GM19455 (cell line): ENCODE data around the gene TRUB1.
A peak's percentile ranks its signal among the peaks of the same experiment; 100 is the strongest.
"Not testable (repeated sequence)": the region's sequence is repeated elsewhere in the genome, so short reads cannot be mapped to it uniquely, and the experiment has no call there.

ENCODE experiments used
- ATAC-seq: cut with Tn5 transposase; IDR thresholded peaks from one replicate; pipeline ENCODE4 v1.9.1; 2021; ENCODE audit not compliant: unreplicated experiment

TRUB1 gene

GRCh38 chr10:114937962-114938855 is at the start of gene TRUB1:
TRUB1 (plus strand) TSS chr10:114938195; CDS start chr10:114938254, 59 bp downstream.
- peak; percentile 100 for ATAC-seq

DNA sequence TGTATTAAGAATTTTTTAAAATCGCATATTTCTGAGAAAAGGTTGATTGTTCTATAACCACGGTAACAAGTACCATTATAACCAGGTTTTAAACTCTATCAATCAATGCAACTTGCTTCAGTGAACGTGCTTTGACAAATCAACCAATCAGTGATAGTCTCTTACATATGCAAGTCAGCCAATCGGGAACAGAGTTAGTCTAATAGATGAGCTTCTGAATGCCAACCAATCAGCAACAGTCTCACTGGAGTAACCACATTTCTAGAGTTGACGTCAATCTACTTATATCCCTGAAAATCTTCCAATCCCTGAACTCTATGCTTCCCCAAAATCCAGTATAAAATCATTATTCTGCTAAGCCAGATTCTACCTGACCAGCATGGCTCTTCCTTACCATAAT is 44.7 kb upstream of the TRUB1 start:
- ATAC-seq, result no peak

DNA sequence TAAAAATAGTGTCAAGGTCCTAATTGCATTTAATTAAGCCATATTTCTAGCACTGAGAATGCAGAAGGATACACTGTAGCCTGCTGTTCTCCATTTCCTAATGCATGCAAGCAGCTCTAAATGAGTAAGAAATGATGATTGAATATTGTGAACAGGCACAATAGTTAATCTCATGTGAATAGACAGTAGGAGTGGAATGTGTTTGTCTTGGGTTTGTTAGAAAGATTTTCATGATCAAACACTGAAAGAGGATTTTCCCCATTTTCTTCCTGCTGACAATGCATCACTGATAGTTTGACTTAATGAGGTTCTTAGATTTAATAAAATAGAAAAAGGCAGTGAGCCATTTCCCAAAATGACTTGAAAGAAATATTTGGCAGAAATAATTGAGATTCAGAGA is 43.1 kb upstream of the TRUB1 start:
- no peak for ATAC-seq

DNA sequence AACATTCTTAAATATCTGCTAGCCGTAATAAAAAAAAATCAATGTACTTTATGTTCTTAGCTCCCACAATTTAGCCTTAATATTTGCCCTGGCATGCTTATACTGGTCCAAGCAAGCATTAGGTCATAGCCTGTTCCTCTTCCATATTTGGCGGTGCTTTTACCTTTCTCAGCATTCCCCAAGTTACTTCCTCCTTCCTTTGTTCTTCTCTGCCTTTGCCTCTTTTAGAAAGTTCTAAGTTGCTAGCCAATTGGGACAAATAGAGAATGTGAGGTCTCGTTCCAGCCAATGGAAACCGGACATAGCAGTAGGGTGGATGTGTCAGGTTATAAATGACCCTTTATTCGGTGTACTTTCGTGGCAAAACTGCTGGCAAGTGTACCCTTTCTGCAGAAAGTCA is 41.0 kb upstream of the TRUB1 start:
- ATAC-seq, result not testable (repeated sequence)

- no peak for ATAC-seq
Measured at GRCh38 chr10:114897593-114897992, 40.4 kb upstream of the TRUB1 start.

- no peak for ATAC-seq
Measured at GRCh38 chr10:114899982-114900381, 38.0 kb upstream of the TRUB1 start.

DNA sequence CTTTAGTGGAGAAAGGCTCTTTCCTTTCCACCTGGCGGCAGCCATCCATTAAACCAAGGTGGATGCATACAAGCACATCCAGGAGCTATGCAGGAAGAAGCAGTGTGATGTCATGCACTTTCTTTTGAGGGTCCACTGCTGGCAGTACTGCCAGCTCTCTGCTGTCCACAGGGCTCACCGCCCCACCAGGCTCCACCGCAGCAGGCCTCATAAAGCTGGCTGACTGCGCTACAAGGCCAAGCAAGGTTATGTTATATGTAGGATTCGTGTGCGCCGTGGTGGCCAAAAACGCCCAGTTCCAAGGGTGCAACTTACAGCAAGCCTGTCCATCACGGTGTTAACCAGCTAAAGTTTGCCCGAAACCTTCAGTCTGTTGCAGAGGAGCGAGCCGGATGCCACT is 37.3 kb upstream of the TRUB1 start:
- no peak for ATAC-seq

DNA sequence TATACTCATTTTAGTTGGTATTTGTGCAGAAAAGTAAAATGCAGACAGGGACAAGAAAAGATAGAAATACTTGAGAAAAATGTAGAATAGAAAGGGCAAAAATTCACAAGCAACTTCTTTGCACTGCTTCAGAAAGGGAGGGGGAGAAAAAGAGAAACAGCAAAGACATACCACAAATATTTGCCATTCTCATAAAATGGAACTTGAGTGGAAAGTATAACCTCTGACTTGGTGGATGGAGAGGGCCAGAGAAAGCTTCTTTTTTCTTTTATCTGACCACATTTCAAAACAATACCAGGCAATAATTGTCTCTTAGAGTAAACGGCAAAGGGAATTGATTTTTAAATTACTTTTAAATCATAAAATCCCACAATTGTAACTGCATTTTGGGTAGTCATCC is 35.8 kb upstream of the TRUB1 start:
- no peak for ATAC-seq

GRCh38 chr10:114905450-114905849 is 32.5 kb upstream of the TRUB1 start:
- ATAC-seq, result no peak

DNA sequence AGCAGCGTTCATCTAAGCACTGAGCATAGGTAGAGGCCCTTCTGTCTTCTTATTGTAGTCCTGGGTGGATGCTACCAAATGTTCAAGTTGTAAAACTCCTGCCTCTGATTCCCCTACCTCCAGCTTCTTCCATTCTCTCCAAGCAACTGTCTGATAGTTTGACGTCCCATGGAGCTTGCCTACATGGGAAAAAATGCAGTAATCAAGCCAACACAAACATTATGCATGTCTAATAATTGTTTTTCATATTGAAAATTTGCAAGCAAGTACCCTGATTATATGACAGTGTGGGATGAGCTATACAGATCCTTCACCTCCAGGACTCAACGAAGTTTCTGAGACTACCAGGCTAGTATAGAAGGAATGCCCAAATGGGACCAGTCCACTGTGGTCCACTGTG is 31.0 kb upstream of the TRUB1 start:
- ATAC-seq, result no peak

- no peak for ATAC-seq
Measured at GRCh38 chr10:114908896-114909295, 29.1 kb upstream of the TRUB1 start.

DNA sequence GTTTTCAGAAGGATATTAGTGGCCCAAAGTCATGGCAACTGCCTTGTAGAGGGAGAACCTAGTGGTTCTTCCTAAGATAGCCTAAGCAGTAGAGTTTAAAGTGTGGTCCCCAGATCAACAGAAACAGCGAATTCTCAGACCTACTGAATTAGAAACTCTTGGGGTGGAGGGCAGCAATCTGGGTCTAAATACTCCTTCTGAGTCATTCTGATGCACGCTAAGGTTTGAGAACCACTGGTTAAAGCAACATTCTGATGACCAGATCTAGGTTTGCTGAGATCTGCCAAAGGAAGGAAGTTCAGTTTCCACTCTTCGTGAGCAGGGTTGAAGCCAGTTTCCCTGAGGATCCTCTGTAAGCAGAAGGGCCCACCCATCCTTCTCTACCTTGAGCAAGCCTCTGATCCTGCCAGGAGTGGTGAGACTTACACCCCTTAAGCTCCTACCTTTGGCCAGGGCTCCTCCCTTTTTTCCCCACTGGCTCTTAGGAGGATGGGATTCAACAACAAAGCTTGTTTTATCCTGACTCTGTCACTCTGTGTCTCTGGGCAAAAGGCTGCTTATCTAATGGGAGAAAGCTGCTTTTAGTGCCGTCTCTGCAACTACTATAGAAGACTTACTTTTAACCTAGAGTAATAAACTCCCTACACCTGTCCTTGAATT is 26.8 kb upstream of the TRUB1 start:
- peak; percentile 67 for ATAC-seq

- ATAC-seq, result no peak
Measured at GRCh38 chr10:114911801-114912469, 26.1 kb upstream of the TRUB1 start.

DNA sequence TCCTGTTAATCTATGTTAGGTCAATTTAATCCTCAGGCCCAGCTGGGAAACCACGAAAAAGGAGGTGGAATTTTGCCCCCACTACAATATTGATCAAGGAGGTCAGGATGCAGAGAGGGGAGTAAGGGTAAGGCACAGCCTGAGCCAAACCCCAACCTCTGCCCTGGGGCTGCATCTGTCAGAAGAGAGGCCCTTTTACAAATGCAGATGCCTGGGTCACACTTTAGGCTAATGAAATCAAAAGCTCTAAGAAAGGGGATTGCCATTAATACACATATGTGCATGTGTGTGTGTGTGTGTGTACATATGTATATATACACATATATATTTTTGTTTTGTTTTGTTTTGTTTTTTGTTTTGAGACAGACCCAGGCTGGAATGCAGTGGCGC is 25.5 kb upstream of the TRUB1 start:
- no peak for ATAC-seq

DNA sequence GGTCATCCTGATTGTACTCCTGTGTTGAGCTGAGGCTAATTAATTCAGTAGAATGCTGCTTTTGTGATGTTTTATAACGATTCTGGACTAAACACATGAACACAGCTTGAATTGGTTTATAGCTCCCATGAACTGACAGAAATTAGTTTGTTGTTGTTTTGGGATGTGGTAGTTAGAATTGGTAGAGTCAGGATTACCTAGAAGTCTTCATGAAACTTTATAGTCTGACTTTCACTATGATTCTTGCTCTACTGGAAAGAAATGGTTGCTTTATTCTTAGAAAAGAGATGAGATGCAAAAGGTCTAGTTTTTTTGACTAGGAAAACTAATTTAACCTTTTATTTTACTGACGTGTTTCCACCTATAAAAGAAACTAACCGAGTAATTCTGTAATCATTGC is 23.4 kb upstream of the TRUB1 start:
- ATAC-seq, result no peak

DNA sequence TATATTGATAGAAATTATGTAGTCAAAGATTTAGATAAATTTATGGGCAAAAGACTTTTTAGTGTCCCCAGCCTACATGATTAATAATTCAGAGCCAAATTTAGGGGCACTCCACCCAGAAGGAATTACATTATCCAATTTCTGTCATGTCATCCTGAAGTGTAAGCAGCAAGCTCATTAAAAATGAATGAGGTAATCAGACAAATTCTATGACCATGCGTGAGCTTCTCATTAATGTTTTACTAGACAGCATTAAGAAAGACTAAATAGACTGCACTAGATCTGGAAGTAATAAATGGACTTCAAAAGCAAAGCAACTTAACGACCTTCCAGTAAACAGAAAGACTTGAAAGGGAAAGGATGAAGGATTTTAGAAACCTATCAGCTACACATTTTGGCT is 22.7 kb upstream of the TRUB1 start:
- ATAC-seq, result no peak

GRCh38 chr10:114916653-114917052 is 21.3 kb upstream of the TRUB1 start:
- no peak for ATAC-seq

GRCh38 chr10:114917459-114917858 is 20.5 kb upstream of the TRUB1 start:
- no peak for ATAC-seq

GRCh38 chr10:114917927-114918672 is 19.9 kb upstream of the TRUB1 start:
- no peak for ATAC-seq

GRCh38 chr10:114920459-114920858 is 17.5 kb upstream of the TRUB1 start:
- no peak for ATAC-seq

GRCh38 chr10:114922003-114922402 is 16.0 kb upstream of the TRUB1 start:
- no peak for ATAC-seq
